Measurements from ENCODE around the gene HMGXB3.

DNA sequence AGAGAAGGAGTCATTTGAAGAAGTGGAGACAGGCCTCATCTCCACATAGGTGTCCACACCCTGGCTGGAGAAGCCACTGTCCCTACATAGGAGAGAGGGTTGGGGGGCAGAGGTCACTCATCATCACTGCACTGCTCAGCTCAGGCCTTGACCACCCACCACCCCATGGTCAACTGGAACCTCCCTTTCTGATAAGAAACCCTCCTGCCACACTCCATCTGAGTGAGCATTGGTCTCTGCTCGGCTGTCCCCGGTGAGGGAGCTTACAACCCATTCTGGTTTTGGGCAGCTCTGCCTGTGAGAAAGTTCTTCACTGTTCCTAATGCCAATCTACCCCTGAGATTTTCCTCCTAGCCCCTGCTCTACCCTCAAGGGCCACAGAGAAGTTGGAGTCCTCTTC lies 57.0 kb downstream of the HMGXB3 start:
- TF ChIP-seq ZNF8 (CRISPR knock-in tag; IDR thresholded peaks at IDR 0.05) (no peak), ARNTL (CRISPR knock-in tag; IDR thresholded peaks at IDR 0.05; ENCODE audit: borderline replicate concordance, low read depth) (no peak), BACH2 (CRISPR knock-in tag; IDR thresholded peaks at IDR 0.05; ENCODE audit: borderline replicate concordance) (no peak), TOX (CRISPR knock-in tag; IDR thresholded peaks at IDR 0.05; ENCODE audit: borderline replicate concordance) (no peak), SNAI2 (CRISPR knock-in tag; IDR thresholded peaks at IDR 0.05) (no peak)
- TF ChIP-seq, protein P1, sequence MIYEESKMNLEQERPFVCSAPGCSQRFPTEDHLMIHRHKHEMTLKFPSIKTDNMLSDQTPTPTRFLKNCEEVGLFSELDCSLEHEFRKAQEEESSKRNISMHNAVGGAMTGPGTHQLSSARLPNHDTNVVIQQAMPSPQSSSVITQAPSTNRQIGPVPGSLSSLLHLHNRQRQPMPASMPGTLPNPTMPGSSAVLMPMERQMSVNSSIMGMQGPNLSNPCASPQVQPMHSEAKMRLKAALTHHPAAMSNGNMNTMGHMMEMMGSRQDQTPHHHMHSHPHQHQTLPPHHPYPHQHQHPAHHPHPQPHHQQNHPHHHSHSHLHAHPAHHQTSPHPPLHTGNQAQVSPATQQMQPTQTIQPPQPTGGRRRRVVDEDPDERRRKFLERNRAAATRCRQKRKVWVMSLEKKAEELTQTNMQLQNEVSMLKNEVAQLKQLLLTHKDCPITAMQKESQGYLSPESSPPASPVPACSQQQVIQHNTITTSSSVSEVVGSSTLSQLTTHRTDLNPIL (CRISPR knock-in tag; IDR thresholded peaks at IDR 0.05; ENCODE audit: low read depth) = no peak
- TF ChIP-seq, protein P2, sequence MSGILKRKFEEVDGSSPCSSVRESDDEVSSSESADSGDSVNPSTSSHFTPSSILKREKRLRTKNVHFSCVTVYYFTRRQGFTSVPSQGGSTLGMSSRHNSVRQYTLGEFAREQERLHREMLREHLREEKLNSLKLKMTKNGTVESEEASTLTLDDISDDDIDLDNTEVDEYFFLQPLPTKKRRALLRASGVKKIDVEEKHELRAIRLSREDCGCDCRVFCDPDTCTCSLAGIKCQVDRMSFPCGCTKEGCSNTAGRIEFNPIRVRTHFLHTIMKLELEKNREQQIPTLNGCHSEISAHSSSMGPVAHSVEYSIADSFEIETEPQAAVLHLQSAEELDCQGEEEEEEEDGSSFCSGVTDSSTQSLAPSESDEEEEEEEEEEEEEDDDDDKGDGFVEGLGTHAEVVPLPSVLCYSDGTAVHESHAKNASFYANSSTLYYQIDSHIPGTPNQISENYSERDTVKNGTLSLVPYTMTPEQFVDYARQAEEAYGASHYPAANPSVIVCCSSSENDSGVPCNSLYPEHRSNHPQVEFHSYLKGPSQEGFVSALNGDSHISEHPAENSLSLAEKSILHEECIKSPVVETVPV (CRISPR knock-in tag; IDR thresholded peaks at IDR 0.05) = no peak
- TF ChIP-seq, protein P3, sequence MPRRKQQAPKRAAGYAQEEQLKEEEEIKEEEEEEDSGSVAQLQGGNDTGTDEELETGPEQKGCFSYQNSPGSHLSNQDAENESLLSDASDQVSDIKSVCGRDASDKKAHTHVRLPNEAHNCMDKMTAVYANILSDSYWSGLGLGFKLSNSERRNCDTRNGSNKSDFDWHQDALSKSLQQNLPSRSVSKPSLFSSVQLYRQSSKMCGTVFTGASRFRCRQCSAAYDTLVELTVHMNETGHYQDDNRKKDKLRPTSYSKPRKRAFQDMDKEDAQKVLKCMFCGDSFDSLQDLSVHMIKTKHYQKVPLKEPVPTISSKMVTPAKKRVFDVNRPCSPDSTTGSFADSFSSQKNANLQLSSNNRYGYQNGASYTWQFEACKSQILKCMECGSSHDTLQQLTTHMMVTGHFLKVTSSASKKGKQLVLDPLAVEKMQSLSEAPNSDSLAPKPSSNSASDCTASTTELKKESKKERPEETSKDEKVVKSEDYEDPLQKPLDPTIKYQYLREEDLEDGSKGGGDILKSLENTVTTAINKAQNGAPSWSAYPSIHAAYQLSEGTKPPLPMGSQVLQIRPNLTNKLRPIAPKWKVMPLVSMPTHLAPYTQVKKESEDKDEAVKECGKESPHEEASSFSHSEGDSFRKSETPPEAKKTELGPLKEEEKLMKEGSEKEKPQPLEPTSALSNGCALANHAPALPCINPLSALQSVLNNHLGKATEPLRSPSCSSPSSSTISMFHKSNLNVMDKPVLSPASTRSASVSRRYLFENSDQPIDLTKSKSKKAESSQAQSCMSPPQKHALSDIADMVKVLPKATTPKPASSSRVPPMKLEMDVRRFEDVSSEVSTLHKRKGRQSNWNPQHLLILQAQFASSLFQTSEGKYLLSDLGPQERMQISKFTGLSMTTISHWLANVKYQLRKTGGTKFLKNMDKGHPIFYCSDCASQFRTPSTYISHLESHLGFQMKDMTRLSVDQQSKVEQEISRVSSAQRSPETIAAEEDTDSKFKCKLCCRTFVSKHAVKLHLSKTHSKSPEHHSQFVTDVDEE (CRISPR knock-in tag; IDR thresholded peaks at IDR 0.05) = no peak
